GM19351 (cell line): ENCODE data around the gene HNF1A.

Experiments used
- ATAC-seq: cut with Tn5 transposase; IDR thresholded peaks from one replicate; pipeline ENCODE4 v1.9.1; 2021; ENCODE audit warnings: mild to moderate bottlenecking, moderate library complexity; ENCODE audit not compliant: unreplicated experiment

Gene HNF1A

DNA sequence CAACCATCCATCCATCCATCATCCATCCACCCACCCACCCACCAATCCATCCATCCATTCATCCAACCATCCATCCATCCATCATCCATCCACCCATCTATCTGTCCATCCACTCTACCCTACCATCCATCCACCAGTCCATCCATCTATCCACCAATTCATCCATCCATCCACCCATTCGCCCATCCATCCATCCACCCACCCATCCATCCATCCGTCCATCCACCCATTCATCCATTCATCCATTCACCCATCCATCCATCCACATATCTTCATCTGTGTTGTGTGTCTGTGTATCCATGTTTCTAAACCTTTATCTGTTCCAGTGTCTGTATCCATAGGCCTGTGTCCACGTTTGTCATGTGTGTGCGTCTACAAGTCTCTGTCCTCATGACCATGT, 9.9 kb downstream of the HNF1A start:
- ATAC-seq: no peak

DNA sequence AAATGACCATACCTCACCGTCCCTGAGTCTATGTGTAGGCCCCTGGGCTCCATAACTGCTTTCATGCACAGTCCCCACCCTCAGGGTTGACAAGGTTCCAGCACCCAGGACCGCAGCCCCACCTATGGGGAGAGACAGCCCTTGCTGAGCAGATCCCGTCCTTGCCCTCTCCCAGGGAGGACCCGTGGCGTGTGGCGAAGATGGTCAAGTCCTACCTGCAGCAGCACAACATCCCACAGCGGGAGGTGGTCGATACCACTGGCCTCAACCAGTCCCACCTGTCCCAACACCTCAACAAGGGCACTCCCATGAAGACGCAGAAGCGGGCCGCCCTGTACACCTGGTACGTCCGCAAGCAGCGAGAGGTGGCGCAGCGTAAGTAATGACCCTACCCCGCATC, 10.3 kb downstream of the HNF1A start:
- ATAC-seq: no peak

DNA sequence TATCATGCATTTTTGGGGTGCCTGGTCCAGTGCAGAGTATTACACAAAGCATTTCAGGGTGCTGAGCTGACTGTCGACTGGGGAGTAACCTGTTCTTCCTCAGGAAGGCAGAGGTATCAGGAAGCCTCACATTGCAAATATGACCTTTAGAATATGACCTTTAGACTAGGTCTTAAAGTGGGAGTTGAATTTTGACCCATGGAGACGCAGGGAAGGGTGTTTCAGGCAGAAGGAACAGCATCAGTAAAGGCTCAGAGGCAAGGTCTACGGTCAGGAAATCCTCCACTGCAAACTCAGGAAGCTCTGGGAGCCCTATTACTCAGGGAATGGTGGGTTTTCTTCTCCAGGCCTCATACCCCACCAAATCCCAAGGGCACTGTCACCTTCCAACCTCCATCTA, 11.3 kb downstream of the HNF1A start:
- ATAC-seq: no peak

DNA sequence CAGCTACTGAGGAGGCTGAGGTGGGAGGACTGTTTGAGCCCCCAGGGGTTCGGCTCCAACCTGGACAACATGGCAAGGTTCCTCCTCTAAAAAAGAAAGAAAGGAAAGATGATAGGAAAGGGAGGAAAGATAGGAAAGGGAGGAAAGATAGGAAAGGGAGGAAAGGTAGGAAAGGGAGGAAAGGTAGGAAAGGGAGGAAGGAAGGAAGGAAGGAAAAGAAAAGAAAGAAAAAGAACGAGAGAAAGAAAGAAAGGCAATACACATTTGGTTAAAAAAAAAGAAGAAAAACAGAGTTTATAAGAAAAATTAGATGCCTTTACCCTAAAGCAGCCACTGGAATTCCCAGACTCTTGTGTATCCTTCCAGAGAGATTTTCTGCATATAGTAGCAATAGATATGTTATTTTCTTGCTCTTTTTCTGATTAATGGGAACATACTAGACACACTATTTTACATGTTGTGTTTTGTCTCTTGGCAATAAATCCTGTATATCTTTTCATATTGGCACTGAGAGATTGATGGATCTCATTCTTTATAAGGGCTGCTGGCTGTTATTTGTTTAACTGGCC, 12.2 kb downstream of the HNF1A start:
- no peak for ATAC-seq

DNA sequence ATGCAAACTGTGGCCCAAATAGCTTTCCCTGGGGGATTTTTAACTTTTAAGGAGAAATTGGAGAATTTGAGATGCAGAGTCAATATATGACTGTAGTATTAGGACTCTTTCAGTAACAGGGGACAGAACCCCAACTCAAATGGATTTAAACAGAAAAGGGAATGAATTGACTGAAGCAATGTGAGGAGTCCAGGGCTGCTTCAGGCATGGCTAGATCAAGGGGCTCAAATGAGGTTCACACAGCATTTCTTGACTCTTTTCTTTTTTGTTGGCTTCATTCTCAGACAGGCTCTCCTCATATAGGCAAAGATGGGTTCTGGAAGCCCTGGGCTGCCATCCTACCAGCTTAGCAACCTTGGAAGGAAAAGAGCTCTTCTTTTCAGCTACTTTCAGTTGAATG, 13.6 kb downstream of the HNF1A start:
- no peak for ATAC-seq

DNA sequence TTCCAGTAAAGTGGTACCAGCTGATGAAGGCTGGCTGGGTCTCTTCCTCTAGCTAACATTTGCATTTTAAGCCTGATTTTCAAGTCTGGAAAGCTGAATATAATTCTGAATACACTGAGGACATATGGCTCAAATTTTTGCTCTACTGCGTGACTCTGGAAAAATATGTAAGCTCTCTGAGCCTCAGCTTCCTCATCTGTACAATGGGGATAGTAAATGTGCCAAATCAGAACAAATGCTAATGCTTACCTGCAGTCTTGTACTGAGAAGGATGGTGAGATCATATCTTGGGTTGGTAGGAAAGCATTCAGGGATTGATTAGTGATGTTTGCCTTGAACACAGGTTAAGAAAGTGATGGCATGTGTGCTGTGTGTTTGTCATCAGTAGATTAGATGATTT, 14.6 kb downstream of the HNF1A start:
- no peak for ATAC-seq

DNA sequence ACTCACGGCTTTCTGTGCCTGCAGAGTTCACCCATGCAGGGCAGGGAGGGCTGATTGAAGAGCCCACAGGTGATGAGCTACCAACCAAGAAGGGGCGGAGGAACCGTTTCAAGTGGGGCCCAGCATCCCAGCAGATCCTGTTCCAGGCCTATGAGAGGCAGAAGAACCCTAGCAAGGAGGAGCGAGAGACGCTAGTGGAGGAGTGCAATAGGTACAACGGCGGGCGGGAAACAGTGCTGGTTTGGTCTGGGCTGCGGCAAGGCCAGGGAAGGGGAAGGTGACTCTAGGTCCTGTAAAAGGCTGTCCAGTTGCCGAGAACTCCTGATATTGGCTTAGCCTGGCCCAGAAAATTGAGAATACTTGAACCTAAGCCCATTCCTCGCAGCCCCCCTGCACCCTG, 15.2 kb downstream of the HNF1A start:
- no peak for ATAC-seq

DNA sequence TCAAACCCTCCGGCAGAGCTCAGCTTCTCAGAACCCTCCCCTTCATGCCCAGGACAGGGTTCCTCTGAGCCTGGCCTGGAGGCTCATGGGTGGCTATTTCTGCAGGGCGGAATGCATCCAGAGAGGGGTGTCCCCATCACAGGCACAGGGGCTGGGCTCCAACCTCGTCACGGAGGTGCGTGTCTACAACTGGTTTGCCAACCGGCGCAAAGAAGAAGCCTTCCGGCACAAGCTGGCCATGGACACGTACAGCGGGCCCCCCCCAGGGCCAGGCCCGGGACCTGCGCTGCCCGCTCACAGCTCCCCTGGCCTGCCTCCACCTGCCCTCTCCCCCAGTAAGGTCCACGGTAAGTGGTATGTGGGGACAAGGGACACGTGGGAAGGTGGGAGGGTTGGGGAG, 15.7 kb downstream of the HNF1A start:
- no peak for ATAC-seq

DNA sequence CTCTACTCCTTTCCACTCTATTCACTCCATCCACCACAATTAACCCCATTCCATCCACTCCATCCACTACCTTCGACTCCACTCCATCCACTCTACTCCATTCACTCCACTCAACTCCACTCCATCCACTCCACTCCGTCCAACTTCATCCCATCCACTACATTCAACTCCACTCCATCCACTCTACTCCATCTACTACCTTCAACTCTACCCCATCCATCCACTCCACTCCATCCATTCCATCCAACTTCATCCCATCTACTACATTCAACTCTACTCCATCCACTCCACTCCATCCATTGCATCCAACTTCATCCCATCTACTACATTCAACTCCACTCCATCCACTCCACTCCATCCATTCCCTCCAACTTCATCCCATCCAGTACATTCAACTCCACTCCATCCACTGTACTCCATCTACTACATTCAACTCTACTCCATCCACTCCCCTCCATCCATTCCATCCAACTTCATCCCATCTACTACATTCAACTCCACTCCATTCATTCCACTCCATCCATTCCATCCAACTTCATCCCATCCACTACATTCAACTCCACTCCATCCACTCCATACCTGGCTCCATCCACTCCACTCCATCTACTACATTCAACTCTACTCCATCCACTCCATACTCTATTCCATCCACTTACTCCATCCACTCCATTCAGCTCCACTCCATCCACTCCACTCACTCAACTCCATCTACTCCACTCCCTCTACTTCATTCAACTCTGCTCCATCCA, 16.4 kb downstream of the HNF1A start:
- ATAC-seq: no peak

DNA sequence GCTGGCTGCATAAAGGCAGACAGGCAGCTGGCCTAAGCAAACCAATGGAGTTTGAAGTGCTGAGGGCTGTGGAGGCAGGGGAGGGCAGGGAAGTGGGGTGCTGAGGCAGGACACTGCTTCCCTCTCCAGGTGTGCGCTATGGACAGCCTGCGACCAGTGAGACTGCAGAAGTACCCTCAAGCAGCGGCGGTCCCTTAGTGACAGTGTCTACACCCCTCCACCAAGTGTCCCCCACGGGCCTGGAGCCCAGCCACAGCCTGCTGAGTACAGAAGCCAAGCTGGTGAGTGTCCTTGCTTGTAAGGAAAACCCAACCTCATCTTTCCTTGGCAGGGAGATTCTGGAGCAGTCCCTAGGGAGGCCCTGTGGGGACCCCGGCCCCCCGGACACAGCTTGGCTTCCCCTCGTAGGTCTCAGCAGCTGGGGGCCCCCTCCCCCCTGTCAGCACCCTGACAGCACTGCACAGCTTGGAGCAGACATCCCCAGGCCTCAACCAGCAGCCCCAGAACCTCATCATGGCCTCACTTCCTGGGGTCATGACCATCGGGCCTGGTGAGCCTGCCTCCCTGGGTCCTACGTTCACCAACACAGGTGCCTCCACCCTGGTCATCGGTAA, 17.9 kb downstream of the HNF1A start:
- ATAC-seq: no peak

DNA sequence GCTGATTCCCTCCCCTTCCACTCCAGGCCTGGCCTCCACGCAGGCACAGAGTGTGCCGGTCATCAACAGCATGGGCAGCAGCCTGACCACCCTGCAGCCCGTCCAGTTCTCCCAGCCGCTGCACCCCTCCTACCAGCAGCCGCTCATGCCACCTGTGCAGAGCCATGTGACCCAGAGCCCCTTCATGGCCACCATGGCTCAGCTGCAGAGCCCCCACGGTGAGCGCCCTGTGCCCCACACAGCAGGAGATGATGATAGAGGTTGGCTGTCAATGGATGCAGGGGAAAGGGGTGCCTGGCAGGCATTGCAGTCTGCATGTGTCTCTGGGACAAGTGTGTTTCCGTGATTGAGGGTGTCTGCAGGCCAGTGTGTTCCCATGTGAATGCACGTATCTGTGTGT, 19.1 kb downstream of the HNF1A start:
- no peak for ATAC-seq

DNA sequence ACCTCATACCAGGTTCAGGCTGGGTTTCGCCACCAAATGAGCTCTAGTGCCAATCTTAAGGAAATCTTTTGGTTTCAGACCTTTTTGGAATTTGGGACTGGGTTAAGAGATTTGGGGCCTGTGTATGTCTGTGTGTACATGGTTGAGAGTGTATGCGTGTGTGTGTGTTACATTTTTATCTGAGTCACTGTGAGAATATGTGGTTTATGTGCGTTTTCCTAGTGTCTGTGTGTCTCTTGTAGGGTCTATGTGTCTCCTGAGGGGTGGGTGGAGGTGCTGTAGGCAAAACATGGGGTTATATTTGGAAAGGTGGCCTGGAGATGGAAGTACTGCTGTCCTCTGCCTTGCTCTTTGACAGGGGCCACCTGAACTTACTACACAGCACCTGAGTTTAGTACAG, 20.1 kb downstream of the HNF1A start:
- no peak for ATAC-seq

DNA sequence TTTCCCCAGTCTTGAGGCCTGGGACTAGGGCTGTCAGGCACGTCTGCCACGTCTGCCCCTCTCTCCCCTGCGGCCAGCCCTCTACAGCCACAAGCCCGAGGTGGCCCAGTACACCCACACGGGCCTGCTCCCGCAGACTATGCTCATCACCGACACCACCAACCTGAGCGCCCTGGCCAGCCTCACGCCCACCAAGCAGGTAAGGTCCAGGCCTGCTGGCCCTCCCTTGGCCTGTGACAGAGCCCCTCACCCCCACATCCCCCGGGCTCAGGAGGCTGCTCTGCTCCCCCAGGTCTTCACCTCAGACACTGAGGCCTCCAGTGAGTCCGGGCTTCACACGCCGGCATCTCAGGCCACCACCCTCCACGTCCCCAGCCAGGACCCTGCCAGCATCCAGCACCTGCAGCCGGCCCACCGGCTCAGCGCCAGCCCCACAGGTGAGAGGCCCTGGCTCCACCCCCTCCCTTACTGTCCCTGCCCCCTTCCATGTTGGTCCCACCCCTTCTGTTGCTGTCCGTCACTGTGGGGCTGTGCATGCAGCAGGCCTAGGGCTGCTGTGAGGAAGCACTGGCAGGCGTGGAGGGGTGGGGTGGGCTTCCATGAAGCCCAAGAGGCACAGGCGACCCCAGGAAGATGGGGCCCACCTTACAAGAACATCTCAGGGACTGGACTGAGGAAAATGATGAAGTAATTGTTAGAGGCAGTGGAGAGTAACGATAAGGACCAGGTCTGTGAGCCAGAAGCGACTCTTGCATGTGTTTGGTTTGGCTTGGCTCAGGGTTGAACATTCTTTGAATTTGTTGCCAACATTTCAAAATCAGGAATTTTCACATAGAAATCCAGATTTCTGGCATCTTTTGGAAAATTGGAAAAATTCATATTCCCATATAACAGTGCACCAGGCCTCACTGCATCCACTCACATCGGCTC, 21.1 kb downstream of the HNF1A start:
- no peak for ATAC-seq

DNA sequence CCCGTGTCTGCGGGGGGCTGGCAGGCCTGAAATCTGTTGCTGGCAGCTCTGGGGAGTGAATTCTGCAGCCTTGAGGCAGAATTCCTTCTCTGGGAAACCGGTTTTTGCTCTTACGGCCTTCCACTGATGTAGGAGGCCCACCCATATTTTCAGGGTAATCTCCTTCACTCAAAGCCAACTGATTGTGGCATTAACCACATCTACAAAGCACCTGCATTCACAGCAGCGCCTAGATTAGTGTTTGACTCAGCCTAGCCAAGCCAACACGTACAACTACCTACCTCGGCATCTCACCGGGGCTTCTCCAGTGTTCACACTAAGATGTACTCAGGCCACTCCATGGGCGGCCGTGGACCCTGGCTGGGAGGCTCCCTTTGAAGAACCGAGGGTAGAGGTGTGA, 22.2 kb downstream of the HNF1A start:
- no peak for ATAC-seq

DNA sequence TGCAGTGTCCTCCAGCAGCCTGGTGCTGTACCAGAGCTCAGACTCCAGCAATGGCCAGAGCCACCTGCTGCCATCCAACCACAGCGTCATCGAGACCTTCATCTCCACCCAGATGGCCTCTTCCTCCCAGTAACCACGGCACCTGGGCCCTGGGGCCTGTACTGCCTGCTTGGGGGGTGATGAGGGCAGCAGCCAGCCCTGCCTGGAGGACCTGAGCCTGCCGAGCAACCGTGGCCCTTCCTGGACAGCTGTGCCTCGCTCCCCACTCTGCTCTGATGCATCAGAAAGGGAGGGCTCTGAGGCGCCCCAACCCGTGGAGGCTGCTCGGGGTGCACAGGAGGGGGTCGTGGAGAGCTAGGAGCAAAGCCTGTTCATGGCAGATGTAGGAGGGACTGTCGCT, 22.7 kb downstream of the HNF1A start:
- no peak for ATAC-seq

DNA sequence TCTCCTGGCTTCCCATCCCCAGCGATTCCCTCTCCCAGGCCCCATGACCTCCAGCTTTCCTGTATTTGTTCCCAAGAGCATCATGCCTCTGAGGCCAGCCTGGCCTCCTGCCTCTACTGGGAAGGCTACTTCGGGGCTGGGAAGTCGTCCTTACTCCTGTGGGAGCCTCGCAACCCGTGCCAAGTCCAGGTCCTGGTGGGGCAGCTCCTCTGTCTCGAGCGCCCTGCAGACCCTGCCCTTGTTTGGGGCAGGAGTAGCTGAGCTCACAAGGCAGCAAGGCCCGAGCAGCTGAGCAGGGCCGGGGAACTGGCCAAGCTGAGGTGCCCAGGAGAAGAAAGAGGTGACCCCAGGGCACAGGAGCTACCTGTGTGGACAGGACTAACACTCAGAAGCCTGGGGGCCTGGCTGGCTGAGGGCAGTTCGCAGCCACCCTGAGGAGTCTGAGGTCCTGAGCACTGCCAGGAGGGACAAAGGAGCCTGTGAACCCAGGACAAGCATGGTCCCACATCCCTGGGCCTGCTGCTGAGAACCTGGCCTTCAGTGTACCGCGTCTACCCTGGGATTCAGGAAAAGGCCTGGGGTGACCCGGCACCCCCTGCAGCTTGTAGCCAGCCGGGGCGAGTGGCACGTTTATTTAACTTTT, 23.6 kb downstream of the HNF1A start:
- ATAC-seq: no peak

DNA sequence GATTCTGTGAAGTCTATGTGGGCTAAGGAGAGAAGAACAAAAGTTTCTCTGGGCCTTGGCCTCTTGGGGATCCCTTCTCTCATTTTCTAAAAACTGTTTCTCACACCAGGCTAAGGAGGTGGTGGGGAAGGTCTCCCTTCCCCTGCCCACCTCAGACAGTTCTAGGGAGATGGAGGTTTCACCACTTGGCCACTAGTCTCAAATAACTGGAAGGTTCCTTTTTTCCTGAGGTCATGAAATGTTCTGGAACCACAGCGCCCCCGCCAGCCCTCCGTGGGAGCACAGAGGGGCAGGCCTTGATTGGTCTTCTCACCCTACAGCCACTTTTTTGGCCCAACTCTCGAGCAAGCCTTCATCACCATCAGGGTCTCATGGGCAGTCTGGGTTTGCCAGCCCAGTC, 25.3 kb downstream of the HNF1A start:
- no peak for ATAC-seq

DNA sequence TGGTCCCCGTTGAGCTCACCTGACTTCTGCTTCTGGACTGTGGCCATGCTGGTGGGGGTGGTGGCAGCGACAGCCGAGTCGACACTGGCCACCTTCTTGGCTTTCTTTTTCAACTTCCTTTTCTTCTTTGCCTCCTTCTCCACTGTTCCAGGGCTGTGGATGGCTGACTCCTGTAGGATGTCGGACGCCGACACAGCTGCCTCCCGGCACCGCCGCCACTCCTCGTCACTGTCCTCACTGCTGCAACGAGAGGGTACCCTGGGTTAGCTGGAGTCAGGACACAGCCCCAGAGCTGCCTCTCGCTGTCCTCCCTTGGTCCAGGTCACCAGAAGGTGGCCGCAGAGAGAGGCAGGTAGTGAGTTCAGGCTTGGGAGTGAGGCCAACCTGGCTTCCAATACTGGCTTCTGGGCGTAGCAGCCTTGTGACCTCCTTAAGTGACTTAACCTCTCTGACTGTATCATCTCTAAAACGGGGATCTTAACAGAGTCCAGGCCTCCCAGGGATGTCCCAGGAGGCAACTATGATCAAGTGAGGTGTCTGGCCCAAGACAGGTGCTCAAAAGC, 26.0 kb downstream of the HNF1A start:
- no peak for ATAC-seq

DNA sequence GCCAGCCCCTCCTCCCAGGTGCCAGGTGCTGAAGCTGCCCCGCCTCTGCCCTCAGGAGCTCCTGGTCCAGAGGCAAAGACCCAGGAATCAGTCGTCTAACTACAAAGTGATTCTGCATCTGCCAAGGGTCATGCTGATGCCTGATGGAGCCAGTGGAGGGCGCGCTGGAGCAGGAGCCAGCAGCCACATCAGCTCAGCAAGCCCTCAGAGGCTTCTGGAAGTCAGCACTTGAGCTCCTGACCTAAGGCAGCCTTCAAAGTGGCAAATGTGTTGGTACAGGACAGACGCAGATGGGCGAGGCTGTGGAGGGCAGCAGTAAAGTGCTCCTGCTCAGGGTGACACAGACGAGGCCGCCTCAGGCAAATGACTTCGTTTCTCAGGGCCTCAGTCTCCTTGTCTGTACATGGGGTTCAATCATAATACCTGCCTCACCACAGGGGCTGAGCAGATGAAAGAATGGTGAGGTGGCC, 27.0 kb downstream of the HNF1A start:
- no peak for ATAC-seq

DNA sequence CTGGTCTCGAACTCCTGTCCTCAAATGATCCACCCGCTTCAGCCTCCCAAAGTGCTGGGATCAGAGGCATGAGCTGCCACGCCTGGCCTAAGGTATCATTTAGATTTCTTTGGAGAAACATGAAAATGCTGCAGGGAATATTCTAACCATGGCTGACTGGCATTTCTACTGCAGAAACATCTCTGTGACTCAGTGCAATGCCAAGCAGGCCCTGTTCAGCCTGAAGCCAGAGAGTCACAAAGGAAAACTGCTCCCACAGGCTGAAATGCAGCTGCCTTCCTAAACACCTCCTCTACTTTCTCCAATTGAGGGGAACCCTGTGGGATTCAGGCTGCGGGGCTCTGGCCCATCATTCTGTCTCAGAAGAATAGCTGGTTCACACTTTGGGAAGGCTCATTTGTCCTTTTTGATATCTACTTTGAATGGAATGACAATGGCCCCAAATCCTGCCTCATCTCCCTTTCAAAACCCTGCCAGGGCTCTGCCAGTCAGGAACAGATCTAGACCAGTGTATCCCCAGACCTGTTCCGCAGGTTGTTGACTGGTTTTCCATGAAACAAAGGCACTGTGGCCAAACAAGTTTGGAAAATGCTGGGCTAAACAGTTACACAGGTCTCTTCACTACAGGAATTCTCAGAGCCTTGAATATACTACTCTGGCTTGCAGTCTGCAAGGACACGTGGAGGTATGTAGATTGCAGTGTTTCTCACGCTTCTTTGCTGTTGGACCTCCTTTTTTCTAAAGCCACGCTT, 30.2 kb downstream of the HNF1A start:
- ATAC-seq: no peak
